G401 (cell line): ENCODE results near the gene PRKCH. TPM values are rescaled to one million over a fixed set of nuclear protein-coding genes. Genes with fewer than 3 reads are reported as not detected.

ENCODE experiments used
- DNase-seq: peaks from one replicate; pipeline ENCODE4 v3.0.0-alpha.2; 2015; ENCODE audit warnings: low spot score
- in situ Hi-C: cut with HindIII; loops from 2 replicates; pipeline ENCODE4 v1.10.0; 2016; ENCODE audit warnings: low sequenced_read_pairs, mixed read lengths
- total RNA-seq: library from RNA; depleted of rRNA; stranded (reverse); fragments of >200 nt; shearing (Covaris generic); gene quantifications from 2 replicates; pipeline ENCODE4 v1.2.3, GENCODE V29; 2014

PRKCH gene
- total RNA-seq, 1 experiment from 2014 or later = not detected

GRCh38 chr14:61435563-61436337 lies 114.4 kb downstream of the PRKCH start:
- in situ Hi-C loops = no loop called here
- DNase-seq = no peak

- in situ Hi-C loops = no loop called here
- no peak for DNase-seq
Observed at GRCh38 chr14:61437381-61437780, 116.0 kb downstream of the PRKCH start.

- no peak for DNase-seq
- in situ Hi-C loops = no loop called here
Observed at GRCh38 chr14:61438036-61438435, 116.7 kb downstream of the PRKCH start.

- no peak for DNase-seq
- in situ Hi-C loops = no loop called here
Observed at GRCh38 chr14:61438497-61438859, 117.1 kb downstream of the PRKCH start.

GRCh38 chr14:61438860-61439765 lies 117.7 kb downstream of the PRKCH start:
- DNase-seq = no peak

GRCh38 chr14:61439779-61440418 lies 118.5 kb downstream of the PRKCH start:
- DNase-seq = no peak
- in situ Hi-C loops = no loop called here

More at GRCh38 chr14:61438860-61439765, 117.7 kb downstream of the PRKCH start:
- in situ Hi-C loops = no loop called here

- no peak for DNase-seq
- in situ Hi-C loops = no loop called here
Observed at GRCh38 chr14:61443481-61443880, 122.1 kb downstream of the PRKCH start.

- in situ Hi-C loops = no loop called here
- no peak for DNase-seq
Observed at GRCh38 chr14:61444215-61444768, 122.9 kb downstream of the PRKCH start.

- in situ Hi-C loops = no loop called here
- no peak for DNase-seq
Observed at GRCh38 chr14:61451491-61451890, 130.1 kb downstream of the PRKCH start.

- in situ Hi-C loops = no loop called here
- DNase-seq = no peak
Observed at GRCh38 chr14:61451891-61452400, 130.6 kb downstream of the PRKCH start.

- no peak for DNase-seq
- in situ Hi-C loops = no loop called here
Observed at GRCh38 chr14:61452452-61452851, 131.1 kb downstream of the PRKCH start.

GRCh38 chr14:61453103-61453767 lies 131.9 kb downstream of the PRKCH start:
- in situ Hi-C loops = no loop called here
- DNase-seq = no peak

GRCh38 chr14:61454545-61454944 lies 133.2 kb downstream of the PRKCH start:
- DNase-seq = no peak
- in situ Hi-C loops = no loop called here

GRCh38 chr14:61455351-61455750 lies 134.0 kb downstream of the PRKCH start:
- DNase-seq = no peak
- in situ Hi-C loops = no loop called here

GRCh38 chr14:61456720-61457119 lies 135.3 kb downstream of the PRKCH start:
- in situ Hi-C loops = no loop called here
- peak; percentile 85 for DNase-seq

- no peak for DNase-seq
- in situ Hi-C loops = no loop called here
Observed at GRCh38 chr14:61458766-61459165, 137.4 kb downstream of the PRKCH start.

GRCh38 chr14:61459229-61459628 lies 137.8 kb downstream of the PRKCH start:
- no peak for DNase-seq
- in situ Hi-C loops = no loop called here

- no peak for DNase-seq
- in situ Hi-C loops = no loop called here
Observed at GRCh38 chr14:61460063-61460462, 138.7 kb downstream of the PRKCH start.
